Gastroesophageal sphincter (tissue), 4 donors: ENCODE results near the gene ADARB1. TPM values are rescaled to one million over a fixed set of nuclear protein-coding genes. Genes with fewer than 3 reads are reported as not detected.

ENCODE experiments used
- ATAC-seq: fragments of 150-250 bp; one replicate; pipeline ENCODE4 v1.9.1; 2016; ENCODE audit warnings: mild to moderate bottlenecking, moderate library complexity
- H3K27ac ChIP-seq, 4 donors: fragments of 200-600 bp; sonication (generic) in 3 of 4; 1 replicate in 3 of 4; 2 replicates in 1 of 4; pipeline ENCODE4 v1.5.1; 2016 to 2019
- H3K27me3 ChIP-seq: fragments of 200-600 bp; sonication (generic); one replicate; pipeline ENCODE4 v1.5.1; 2019
- H3K36me3 ChIP-seq, 2 donors: fragments of 200-600 bp; sonication (generic); one replicate each; pipeline ENCODE4 v1.5.1; 2019; ENCODE audit warnings: control low read depth in 1 of 2
- H3K4me1 ChIP-seq, 3 donors: fragments of 200-600 bp; sonication (generic); 1 replicate in 2 of 3; 2 replicates in 1 of 3; pipeline ENCODE4 v1.5.1; 2016 to 2019; ENCODE audit warnings: control low read depth in 2 of 3
- H3K4me3 ChIP-seq, 2 donors: fragments of 200-600 bp; sonication (generic); one replicate each; pipeline ENCODE4 v1.5.1; 2019; ENCODE audit warnings: mild to moderate bottlenecking in 1 of 2, moderate library complexity in 1 of 2
- H3K9me3 ChIP-seq, 3 donors: fragments of 200-600 bp; sonication (generic); one replicate each; pipeline ENCODE4 v1.5.1; 2017 to 2019; ENCODE audit warnings: control low read depth in 2 of 3
- EP300 ChIP-seq: sonication (generic); formaldehyde crosslinking; IDR thresholded peaks from one replicate; pipeline ENCODE4 v1.6.1; 2017; ENCODE audit warnings: antibody characterized with exemption, mild to moderate bottlenecking
- POLR2A ChIP-seq, 2 donors: fragments of 450-650 bp; IDR thresholded peaks; one replicate each; pipeline ENCODE4 v1.6.1; 2017; ENCODE audit warnings: antibody characterized with exemption in 2 of 2, mild to moderate bottlenecking in 2 of 2, moderate library complexity in 1 of 2
- POLR2AphosphoS5 ChIP-seq: sonication (generic); formaldehyde crosslinking; IDR thresholded peaks from one replicate; pipeline ENCODE4 v1.6.1; 2017; ENCODE audit warnings: antibody characterized with exemption
- WGBS, 2 donors: methylation state at CpG; one replicate each; pipeline ENCODE4 v1.1.5; 2018; ENCODE audit warnings: low coverage in 1 of 2; 5-methylcytosine and 5-hydroxymethylcytosine counted together
- total RNA-seq, 4 donors: library from RNA; depleted of rRNA; stranded (reverse); fragments of >200 nt; gene quantifications; one replicate each; pipeline ENCODE4 v1.1.0, GENCODE V29; 2016
- TF ChIP-seq, protein P1 (sequence below), 4 experiments: fragments of 200-600 bp in 2 of 4; fragments of 450-650 bp in 2 of 4; sonication (generic) in 1 of 4; IDR thresholded peaks; one replicate each; pipeline ENCODE4 v1.5.1; 2017 to 2019; ENCODE audit warnings: antibody characterized with exemption in 4 of 4, mild to moderate bottlenecking in 2 of 4, moderate library complexity in 2 of 4

Gene ADARB1
- total RNA-seq, 4 donors from 2014 or later, result 136 to 228 (median 181) TPM

DNA sequence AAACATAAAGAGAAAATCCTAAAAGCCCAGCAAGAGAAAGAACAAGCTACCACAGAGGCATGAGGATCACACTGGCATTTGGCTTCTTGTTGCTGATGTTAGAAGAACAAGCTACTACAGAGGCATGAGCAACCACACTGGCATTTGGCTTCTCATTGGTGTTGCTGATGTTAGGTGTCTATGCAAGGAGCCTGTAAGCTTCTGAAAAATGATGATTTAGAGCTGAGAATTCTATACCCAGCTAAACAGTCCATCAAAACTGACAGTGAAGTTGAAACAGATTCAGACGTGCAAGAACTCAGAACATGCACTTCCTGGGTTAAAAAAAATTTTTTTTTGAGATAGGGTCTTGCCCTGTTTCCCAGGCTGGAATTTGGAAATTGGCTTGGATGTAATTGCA lies 37.8 kb upstream of the ADARB1 start:
- H3K27me3 ChIP-seq, result no peaks in the 10 kb centered on the region
- H3K4me1 ChIP-seq, result peaks cover 6 to 67% (median 47%) of the 10 kb centered on the region in 3 donors
- TF ChIP-seq POLR2AphosphoS5, result no peak
- no peak for TF ChIP-seq EP300
- no peak for TF ChIP-seq POLR2A (IDR thresholded peaks at IDR 0.05)
- TF ChIP-seq, protein P1, sequence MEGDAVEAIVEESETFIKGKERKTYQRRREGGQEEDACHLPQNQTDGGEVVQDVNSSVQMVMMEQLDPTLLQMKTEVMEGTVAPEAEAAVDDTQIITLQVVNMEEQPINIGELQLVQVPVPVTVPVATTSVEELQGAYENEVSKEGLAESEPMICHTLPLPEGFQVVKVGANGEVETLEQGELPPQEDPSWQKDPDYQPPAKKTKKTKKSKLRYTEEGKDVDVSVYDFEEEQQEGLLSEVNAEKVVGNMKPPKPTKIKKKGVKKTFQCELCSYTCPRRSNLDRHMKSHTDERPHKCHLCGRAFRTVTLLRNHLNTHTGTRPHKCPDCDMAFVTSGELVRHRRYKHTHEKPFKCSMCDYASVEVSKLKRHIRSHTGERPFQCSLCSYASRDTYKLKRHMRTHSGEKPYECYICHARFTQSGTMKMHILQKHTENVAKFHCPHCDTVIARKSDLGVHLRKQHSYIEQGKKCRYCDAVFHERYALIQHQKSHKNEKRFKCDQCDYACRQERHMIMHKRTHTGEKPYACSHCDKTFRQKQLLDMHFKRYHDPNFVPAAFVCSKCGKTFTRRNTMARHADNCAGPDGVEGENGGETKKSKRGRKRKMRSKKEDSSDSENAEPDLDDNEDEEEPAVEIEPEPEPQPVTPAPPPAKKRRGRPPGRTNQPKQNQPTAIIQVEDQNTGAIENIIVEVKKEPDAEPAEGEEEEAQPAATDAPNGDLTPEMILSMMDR (IDR thresholded peaks at IDR 0.05), result no peak
- 65 to 78% methylated on average over 1 of the region's 1 CpG for WGBS, 2 donors
- no peak overlapping the region for H3K27ac ChIP-seq
- no peak for ATAC-seq
- H3K4me3 ChIP-seq, result no peak overlapping the region
- H3K9me3 ChIP-seq, result peaks cover 0 to 8% (median 0%) of the 10 kb centered on the region in 3 donors
- H3K36me3 ChIP-seq, result no peaks in the 10 kb centered on the region

- H3K4me3 ChIP-seq, result no peak overlapping the region
- H3K27me3 ChIP-seq, result no peaks in the 10 kb centered on the region
- H3K9me3 ChIP-seq, result peaks cover 0 to 8% (median 0%) of the 10 kb centered on the region in 3 donors
- ATAC-seq, result no peak
- no peak overlapping the region for H3K27ac ChIP-seq
- 87 to 89% methylated on average over 7 of the region's 9 CpGs for WGBS, 2 donors
- peaks cover 6 to 59% (median 38%) of the 10 kb centered on the region in 3 donors for H3K4me1 ChIP-seq
- no peaks in the 10 kb centered on the region for H3K36me3 ChIP-seq
- no peak for TF ChIP-seq EP300
- no peak for TF ChIP-seq POLR2A (IDR thresholded peaks at IDR 0.05)
- TF ChIP-seq, protein P1 (IDR thresholded peaks at IDR 0.05), result no peak
- TF ChIP-seq POLR2AphosphoS5, result no peak
These were observed 36.4 kb upstream of the ADARB1 start for GRCh38 chr21:45037986-45038385.

DNA sequence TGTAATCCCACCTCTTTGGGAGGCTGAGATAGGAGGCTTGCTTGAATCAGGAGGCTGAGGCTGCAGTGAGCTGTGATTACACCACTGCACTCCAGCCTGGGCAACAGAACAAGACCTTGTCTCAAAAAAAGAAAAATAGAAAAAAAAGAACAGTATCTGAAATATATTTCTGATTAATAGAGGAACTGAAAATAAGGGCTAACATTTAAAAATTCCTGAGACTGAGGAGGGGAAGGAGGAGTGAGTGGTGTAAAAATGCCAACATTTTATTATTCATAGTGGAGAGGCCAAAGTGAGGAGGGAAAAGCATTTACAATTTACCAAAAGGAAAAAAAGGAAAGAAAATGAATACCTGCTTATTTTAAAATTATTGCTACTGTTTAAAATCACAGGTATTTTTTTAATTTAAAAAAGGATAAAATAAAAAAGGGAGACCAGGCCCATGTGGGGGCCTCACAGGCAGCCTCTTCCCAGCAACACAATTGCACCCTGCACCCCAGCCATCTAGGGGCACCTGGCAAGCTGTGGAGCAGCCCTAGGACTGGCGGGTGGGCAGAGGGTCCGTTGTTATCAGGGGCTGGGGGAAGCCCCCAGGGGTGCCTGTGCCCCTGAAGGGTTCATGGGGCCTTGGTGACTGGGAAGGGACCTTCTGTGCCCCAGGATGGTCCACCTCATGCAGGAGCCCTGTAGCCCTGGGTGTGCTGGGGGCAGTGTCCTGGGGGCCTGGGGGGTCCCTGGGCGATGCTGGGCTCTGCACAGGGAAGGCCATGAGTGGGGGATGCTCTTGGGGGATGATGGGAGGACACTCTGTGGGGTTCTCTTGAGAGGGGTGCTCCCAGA lies 34.8 kb upstream of the ADARB1 start:
- no CpG with 5 or more reads among the region's 3 CpGs for WGBS, 2 donors
- peak overlapping the region in 3 of 4 donors; percentile 79 to 87 (median 81) for H3K27ac ChIP-seq
- H3K4me1 ChIP-seq, result peaks cover 6 to 43% (median 25%) of the 10 kb centered on the region in 3 donors
- H3K4me3 ChIP-seq, result no peak overlapping the region
- peaks cover 0 to 8% (median 0%) of the 10 kb centered on the region in 3 donors for H3K9me3 ChIP-seq
- no peak for TF ChIP-seq POLR2AphosphoS5
- TF ChIP-seq, protein P1 (IDR thresholded peaks at IDR 0.05), result no peak
- no peak for TF ChIP-seq POLR2A (IDR thresholded peaks at IDR 0.05)
- TF ChIP-seq EP300, result no peak
- no peaks in the 10 kb centered on the region for H3K36me3 ChIP-seq
- H3K27me3 ChIP-seq, result no peaks in the 10 kb centered on the region
- ATAC-seq, result no peak

- TF ChIP-seq POLR2A (IDR thresholded peaks at IDR 0.05) (no peak), EP300 (no peak), POLR2AphosphoS5 (no peak)
- TF ChIP-seq, protein P1 (IDR thresholded peaks at IDR 0.05), result no peak
- H3K27me3 ChIP-seq, result no peaks in the 10 kb centered on the region
- peak overlapping the region; percentile 79 to 87 (median 81) for H3K27ac ChIP-seq
- no peaks in the 10 kb centered on the region for H3K36me3 ChIP-seq
- WGBS, 2 donors, result 80% methylated on average over 2 of the region's 9 CpGs; no CpG with 5 or more reads in 1 of the 2 donors
- peaks cover 0 to 8% (median 0%) of the 10 kb centered on the region in 3 donors for H3K9me3 ChIP-seq
- ATAC-seq, result no peak
- H3K4me1 ChIP-seq, result peaks cover 4 to 37% (median 20%) of the 10 kb centered on the region in 3 donors
- H3K4me3 ChIP-seq, result no peak overlapping the region
These were observed 34.1 kb upstream of the ADARB1 start for GRCh38 chr21:45040157-45040711.
